Measurements from ENCODE around the gene MAPT.

- TF ChIP-seq, protein P1, sequence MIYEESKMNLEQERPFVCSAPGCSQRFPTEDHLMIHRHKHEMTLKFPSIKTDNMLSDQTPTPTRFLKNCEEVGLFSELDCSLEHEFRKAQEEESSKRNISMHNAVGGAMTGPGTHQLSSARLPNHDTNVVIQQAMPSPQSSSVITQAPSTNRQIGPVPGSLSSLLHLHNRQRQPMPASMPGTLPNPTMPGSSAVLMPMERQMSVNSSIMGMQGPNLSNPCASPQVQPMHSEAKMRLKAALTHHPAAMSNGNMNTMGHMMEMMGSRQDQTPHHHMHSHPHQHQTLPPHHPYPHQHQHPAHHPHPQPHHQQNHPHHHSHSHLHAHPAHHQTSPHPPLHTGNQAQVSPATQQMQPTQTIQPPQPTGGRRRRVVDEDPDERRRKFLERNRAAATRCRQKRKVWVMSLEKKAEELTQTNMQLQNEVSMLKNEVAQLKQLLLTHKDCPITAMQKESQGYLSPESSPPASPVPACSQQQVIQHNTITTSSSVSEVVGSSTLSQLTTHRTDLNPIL (CRISPR knock-in tag; IDR thresholded peaks at IDR 0.05; ENCODE audit: low read depth), result no peak
- TF ChIP-seq ARNTL (CRISPR knock-in tag; IDR thresholded peaks at IDR 0.05; ENCODE audit: borderline replicate concordance, low read depth) (no peak), ZFP3 (CRISPR knock-in tag; IDR thresholded peaks at IDR 0.05) (no peak), TSHZ2 (CRISPR knock-in tag; IDR thresholded peaks at IDR 0.05) (no peak), ZNF70 (CRISPR knock-in tag; IDR thresholded peaks at IDR 0.05) (no peak), ZFP30 (CRISPR knock-in tag; IDR thresholded peaks at IDR 0.05) (no peak), PATZ1 (CRISPR knock-in tag; IDR thresholded peaks at IDR 0.05; ENCODE audit: borderline replicate concordance) (no peak), BACH2 (CRISPR knock-in tag; IDR thresholded peaks at IDR 0.05; ENCODE audit: borderline replicate concordance) (no peak)
Measured at GRCh38 chr17:45951403-45951802, 57.0 kb downstream of the MAPT start.

Measured in SK-N-SH treated with all-trans-retinoic acid at 6 μM for 48 hours (cell line).